Testis (tissue), 2 donors: Measurements from ENCODE around the gene COL6A5.

Experiments
- POLR2A ChIP-seq: fragments of 450-650 bp; IDR thresholded peaks from one replicate; pipeline ENCODE4 v1.6.1; 2017; ENCODE audit warnings: antibody characterized with exemption, mild to moderate bottlenecking, moderate library complexity
- TF ChIP-seq, protein P1 (sequence below), 3 experiments: fragments of 450-650 bp in 2 of 3; fragments of 200-600 bp in 1 of 3; sonication (generic) in 1 of 3; IDR thresholded peaks; one replicate each; pipeline ENCODE4 v1.5.1; 2016 to 2019; ENCODE audit warnings: antibody characterized with exemption in 3 of 3, mild to moderate bottlenecking in 2 of 3, moderate library complexity in 1 of 3

DNA sequence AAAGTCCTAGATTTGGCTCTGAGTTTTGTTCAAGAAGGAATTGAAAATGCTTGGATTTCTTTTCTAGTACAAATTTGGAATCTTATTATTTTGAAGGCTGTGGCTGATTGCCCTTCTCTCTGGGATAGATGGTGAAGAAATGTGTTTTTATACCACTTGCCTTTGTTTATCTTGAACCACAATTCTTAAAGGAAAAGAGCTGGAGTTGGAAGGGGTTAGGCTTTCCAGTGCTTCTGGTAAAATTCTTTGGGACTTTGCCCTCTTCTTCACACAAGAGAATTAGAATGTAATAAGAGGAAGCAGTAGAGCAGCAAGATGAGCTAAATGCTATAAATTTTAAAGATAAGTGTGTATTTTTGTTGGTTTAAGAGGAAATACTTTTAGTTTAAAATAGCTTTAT, 65.8 kb downstream of the COL6A5 start:
- TF ChIP-seq, protein P1, sequence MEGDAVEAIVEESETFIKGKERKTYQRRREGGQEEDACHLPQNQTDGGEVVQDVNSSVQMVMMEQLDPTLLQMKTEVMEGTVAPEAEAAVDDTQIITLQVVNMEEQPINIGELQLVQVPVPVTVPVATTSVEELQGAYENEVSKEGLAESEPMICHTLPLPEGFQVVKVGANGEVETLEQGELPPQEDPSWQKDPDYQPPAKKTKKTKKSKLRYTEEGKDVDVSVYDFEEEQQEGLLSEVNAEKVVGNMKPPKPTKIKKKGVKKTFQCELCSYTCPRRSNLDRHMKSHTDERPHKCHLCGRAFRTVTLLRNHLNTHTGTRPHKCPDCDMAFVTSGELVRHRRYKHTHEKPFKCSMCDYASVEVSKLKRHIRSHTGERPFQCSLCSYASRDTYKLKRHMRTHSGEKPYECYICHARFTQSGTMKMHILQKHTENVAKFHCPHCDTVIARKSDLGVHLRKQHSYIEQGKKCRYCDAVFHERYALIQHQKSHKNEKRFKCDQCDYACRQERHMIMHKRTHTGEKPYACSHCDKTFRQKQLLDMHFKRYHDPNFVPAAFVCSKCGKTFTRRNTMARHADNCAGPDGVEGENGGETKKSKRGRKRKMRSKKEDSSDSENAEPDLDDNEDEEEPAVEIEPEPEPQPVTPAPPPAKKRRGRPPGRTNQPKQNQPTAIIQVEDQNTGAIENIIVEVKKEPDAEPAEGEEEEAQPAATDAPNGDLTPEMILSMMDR (IDR thresholded peaks at IDR 0.05) = no peak
- TF ChIP-seq POLR2A = no peak
